Amygdala (tissue), 56 donors: ENCODE results near the gene LRRC27.
"Not testable (repeated sequence)": the region's sequence is repeated elsewhere in the genome, so short reads cannot be mapped to it uniquely, and the experiment has no call there.

Experiments used
- DNase-seq, 56 donors: peaks; one replicate each; lab custom pipeline; 2025; lab: John Stamatoyannopoulos, UW

LRRC27 gene

GRCh38 chr10:132368881-132369635, 37.1 kb downstream of the LRRC27 start:
- DNase-seq, result no peak

- DNase-seq, result no peak
These were observed 37.7 kb downstream of the LRRC27 start for GRCh38 chr10:132369636-132370185.

- no peak for DNase-seq
These were observed 38.7 kb downstream of the LRRC27 start for GRCh38 chr10:132370426-132371340.

GRCh38 chr10:132371641-132372081, 39.7 kb downstream of the LRRC27 start:
- no peak for DNase-seq

- DNase-seq, result no peak
These were observed 40.6 kb downstream of the LRRC27 start for GRCh38 chr10:132372516-132373095.

GRCh38 chr10:132373241-132373955, 41.4 kb downstream of the LRRC27 start:
- DNase-seq, result no peak

- DNase-seq, result no peak
These were observed 42.2 kb downstream of the LRRC27 start for GRCh38 chr10:132374176-132374575.

- DNase-seq, result no peak
These were observed 42.6 kb downstream of the LRRC27 start for GRCh38 chr10:132374612-132375011.

GRCh38 chr10:132375116-132375794, 43.3 kb downstream of the LRRC27 start:
- no peak for DNase-seq

GRCh38 chr10:132375795-132376297, 43.9 kb downstream of the LRRC27 start:
- no peak for DNase-seq

GRCh38 chr10:132376394-132376851, 44.4 kb downstream of the LRRC27 start:
- no peak for DNase-seq

- DNase-seq, result no peak
These were observed 45.3 kb downstream of the LRRC27 start for GRCh38 chr10:132377326-132377725.

- not testable (repeated sequence) for DNase-seq
These were observed 47.0 kb downstream of the LRRC27 start for GRCh38 chr10:132379026-132379425.

GRCh38 chr10:132380986-132381385, 49.0 kb downstream of the LRRC27 start:
- DNase-seq, result not testable (repeated sequence)

GRCh38 chr10:132381741-132382140, 49.7 kb downstream of the LRRC27 start:
- no peak for DNase-seq

GRCh38 chr10:132382231-132382922, 50.4 kb downstream of the LRRC27 start:
- no peak for DNase-seq

- no peak for DNase-seq
These were observed 51.1 kb downstream of the LRRC27 start for GRCh38 chr10:132383101-132383500.

GRCh38 chr10:132383751-132384196, 51.8 kb downstream of the LRRC27 start:
- no peak for DNase-seq
